RWPE1 (cell line): ENCODE results near the gene LNP1.

Experiments used
- CTCF ChIA-PET: fragments of 350-600 bp; sonication (Branson Sonifier 250); formaldehyde crosslinking; extraction: SDS; loops from one replicate; lab custom pipeline; 2021; lab: Yijun Ruan, JAX
- POLR2A ChIA-PET: fragments of 400-600 bp; formaldehyde crosslinking; extraction: SDS; loops from one replicate; lab custom pipeline; 2020; ENCODE audit warnings: antibody characterized with exemption; ENCODE audit not compliant: low non-redundant PET; lab: Yijun Ruan, JAX
- DNase-seq: peaks from one replicate; pipeline ENCODE4 v3.0.0; 2012; ENCODE audit warnings: low spot score
- H3K27ac ChIP-seq: fragments of 450-650 bp; 2 replicates; pipeline ENCODE4 v1.5.1; 2017
- CTCF ChIP-seq: fragments of 450-650 bp; conservative IDR thresholded peaks from 2 replicates; pipeline ENCODE4 v1.5.1; 2017; ENCODE audit warnings: low read depth, mild to moderate bottlenecking

LNP1 gene

GRCh38 chr3:100374521-100374920, 26.8 kb upstream of the LNP1 start:
- DNase-seq, result no peak
- POLR2A ChIA-PET, result interaction anchor here (0.7 kb wide), 1 partner anchor 65 kb away, joined by 3 read pairs; no protein-coding TSS in a partner anchor
- TF ChIP-seq CTCF, result no peak
- H3K27ac ChIP-seq, result no peak overlapping the region
- CTCF ChIA-PET, result no interaction called here

GRCh38 chr3:100376301-100376700, 25.0 kb upstream of the LNP1 start:
- ChIA-PET CTCF (no interaction called here), POLR2A (no interaction called here)
- TF ChIP-seq CTCF, result no peak
- no peak overlapping the region for H3K27ac ChIP-seq
- no peak for DNase-seq

- ChIA-PET POLR2A (no interaction called here), CTCF (no interaction called here)
- TF ChIP-seq CTCF, result no peak
- H3K27ac ChIP-seq, result no peak overlapping the region
- no peak for DNase-seq
Observed at GRCh38 chr3:100384733-100385525, 16.4 kb upstream of the LNP1 start.

- ChIA-PET CTCF (interaction anchor here (0.6 to 1.1 kb wide), 3 partner anchors 13 to 1984 kb away, joined by 3 to 7 read pairs (median 3); no protein-coding TSS in a partner anchor), POLR2A (interaction anchor here (0.5 kb wide), 1 partner anchor 9 kb away, joined by 4 read pairs; no protein-coding TSS in a partner anchor)
- no peak for TF ChIP-seq CTCF
- DNase-seq, result no peak
- H3K27ac ChIP-seq, result no peak overlapping the region
Observed at GRCh38 chr3:100386437-100387074, 14.8 kb upstream of the LNP1 start.

GRCh38 chr3:100389025-100389424, 12.3 kb upstream of the LNP1 start:
- no peak for TF ChIP-seq CTCF
- H3K27ac ChIP-seq, result no peak overlapping the region
- DNase-seq, result no peak
- ChIA-PET POLR2A (no interaction called here), CTCF (interaction anchor here (0.7 kb wide), 1 partner anchor 20 kb away, joined by 3 read pairs; no protein-coding TSS in a partner anchor)

GRCh38 chr3:100395679-100396431, 5.5 kb upstream of the LNP1 start:
- no peak for TF ChIP-seq CTCF
- ChIA-PET CTCF (interaction anchor here (0.6 kb wide), 1 partner anchor 124 kb away, joined by 3 read pairs; no protein-coding TSS in a partner anchor), POLR2A (interaction anchor here (0.6 kb wide), 1 partner anchor 9 kb away, joined by 4 read pairs; no protein-coding TSS in a partner anchor)
- no peak for DNase-seq
- no peak overlapping the region for H3K27ac ChIP-seq
